ENCODE results near the gene ZFAND3.

The ZFAND3 gene

DNA sequence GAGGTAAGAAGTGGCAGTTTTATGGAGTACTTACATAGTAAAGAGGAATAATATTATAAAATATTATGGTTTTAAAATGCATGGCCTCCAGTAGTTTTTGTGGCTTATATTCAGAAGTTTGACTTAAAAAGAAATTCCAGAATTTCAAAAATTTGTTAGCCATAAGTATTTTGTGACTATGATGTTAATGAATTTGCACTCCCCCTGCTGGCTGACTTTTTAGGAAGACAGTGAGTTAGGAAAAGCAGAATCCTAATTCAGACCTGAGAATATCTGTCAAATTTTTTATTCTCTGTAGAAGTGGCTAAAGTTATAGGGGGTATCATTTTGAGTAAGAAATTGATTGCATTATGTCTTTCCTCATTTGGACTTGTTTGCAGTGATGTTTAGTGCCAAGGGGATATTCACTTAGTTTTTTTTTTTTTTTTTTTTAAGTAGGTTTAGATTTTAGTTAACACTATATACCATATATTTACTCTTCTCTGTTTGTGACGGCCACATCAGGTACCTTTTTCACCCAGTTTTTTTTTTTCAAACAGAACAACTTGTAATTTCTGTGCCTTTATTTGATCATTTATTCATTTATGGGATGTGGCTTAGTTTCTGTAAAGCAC is 40.8 kb downstream of the ZFAND3 start:
- TF ChIP-seq, protein P1, sequence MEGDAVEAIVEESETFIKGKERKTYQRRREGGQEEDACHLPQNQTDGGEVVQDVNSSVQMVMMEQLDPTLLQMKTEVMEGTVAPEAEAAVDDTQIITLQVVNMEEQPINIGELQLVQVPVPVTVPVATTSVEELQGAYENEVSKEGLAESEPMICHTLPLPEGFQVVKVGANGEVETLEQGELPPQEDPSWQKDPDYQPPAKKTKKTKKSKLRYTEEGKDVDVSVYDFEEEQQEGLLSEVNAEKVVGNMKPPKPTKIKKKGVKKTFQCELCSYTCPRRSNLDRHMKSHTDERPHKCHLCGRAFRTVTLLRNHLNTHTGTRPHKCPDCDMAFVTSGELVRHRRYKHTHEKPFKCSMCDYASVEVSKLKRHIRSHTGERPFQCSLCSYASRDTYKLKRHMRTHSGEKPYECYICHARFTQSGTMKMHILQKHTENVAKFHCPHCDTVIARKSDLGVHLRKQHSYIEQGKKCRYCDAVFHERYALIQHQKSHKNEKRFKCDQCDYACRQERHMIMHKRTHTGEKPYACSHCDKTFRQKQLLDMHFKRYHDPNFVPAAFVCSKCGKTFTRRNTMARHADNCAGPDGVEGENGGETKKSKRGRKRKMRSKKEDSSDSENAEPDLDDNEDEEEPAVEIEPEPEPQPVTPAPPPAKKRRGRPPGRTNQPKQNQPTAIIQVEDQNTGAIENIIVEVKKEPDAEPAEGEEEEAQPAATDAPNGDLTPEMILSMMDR (IDR thresholded peaks at IDR 0.05; ENCODE audit: borderline replicate concordance, control extremely low read depth, extremely low read depth, insufficient read depth, missing control alignments) = peak; percentile 52
- in situ Hi-C loops (cut with MboI; ENCODE audit: low sequenced_read_pairs, unreplicated experiment) = no loop called here
- no peak for DNase-seq (ENCODE audit: low spot score)

DNA sequence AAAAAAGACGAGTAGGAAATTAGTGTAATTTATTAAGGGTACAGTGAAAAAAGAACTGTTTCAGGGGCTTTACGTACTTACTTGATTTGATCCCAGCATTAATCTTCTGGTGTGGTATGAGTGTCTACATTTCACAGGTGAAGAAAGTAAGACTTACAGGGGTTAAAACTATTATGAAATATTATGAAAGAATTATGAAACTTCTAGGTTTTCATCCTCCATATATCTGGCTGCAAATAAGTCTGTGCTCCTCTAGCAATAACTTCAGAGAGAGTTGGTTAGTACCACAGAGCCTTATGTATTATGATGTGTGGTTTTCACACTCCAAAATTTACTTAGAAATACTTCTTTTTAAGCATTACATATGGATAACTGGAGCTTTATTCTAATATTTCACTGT is 41.9 kb downstream of the ZFAND3 start:
- DNase-seq (ENCODE audit: low spot score) = no peak
- in situ Hi-C loops (cut with MboI; ENCODE audit: low sequenced_read_pairs, unreplicated experiment) = no loop called here
- TF ChIP-seq, protein P1 (IDR thresholded peaks at IDR 0.05; ENCODE audit: borderline replicate concordance, control extremely low read depth, extremely low read depth, insufficient read depth, missing control alignments) = no peak

DNA sequence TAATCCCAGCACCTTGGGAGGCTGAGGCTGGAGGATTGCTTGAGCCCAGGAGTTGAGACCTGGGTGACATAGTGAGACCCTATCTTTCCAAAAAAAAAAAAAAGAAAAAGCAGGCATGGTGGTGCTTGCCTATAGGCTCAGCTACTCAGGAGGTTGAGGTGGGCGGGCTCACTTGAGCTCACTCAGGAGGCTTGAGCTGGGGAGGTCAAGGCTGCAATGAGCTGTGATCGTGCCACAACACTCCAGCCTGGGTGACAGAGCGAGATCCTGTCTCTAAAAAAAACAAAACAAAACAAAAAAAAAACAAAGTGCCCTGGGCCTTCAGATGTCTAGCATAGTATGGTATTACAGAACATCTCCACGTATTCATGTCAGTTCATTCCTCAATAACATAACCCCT is 42.9 kb downstream of the ZFAND3 start:
- in situ Hi-C loops (cut with MboI; ENCODE audit: low sequenced_read_pairs, unreplicated experiment) = no loop called here
- TF ChIP-seq, protein P1 (IDR thresholded peaks at IDR 0.05; ENCODE audit: borderline replicate concordance, control extremely low read depth, extremely low read depth, insufficient read depth, missing control alignments) = no peak
- no peak for DNase-seq (ENCODE audit: low spot score)

- in situ Hi-C loops (cut with MboI; ENCODE audit: low sequenced_read_pairs, unreplicated experiment) = no loop called here
- TF ChIP-seq, protein P1 (IDR thresholded peaks at IDR 0.05; ENCODE audit: borderline replicate concordance, control extremely low read depth, extremely low read depth, insufficient read depth, missing control alignments) = no peak
- DNase-seq (ENCODE audit: low spot score) = no peak
Measured at GRCh38 chr6:37862992-37863391, 43.5 kb downstream of the ZFAND3 start.

DNA sequence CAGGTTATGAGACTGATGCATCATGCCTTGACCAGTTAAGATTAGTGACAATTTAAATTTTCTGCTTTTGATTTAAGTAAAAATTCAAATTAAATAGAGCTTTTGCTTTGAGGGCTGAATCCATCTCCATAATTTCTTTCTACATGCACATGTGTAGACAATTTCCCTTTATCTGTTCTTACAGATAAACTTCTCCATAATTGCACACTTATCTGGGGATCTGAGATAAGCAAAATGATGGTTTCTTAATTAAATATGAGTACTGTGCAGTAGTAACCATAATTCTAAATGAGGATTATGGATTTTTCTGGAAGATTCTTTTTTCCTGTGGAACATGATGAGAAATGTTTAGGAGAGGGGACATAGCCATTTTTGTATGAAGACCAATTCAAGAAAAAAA is 44.7 kb downstream of the ZFAND3 start:
- DNase-seq (ENCODE audit: low spot score) = no peak
- in situ Hi-C loops (cut with MboI; ENCODE audit: low sequenced_read_pairs, unreplicated experiment) = no loop called here

DNA sequence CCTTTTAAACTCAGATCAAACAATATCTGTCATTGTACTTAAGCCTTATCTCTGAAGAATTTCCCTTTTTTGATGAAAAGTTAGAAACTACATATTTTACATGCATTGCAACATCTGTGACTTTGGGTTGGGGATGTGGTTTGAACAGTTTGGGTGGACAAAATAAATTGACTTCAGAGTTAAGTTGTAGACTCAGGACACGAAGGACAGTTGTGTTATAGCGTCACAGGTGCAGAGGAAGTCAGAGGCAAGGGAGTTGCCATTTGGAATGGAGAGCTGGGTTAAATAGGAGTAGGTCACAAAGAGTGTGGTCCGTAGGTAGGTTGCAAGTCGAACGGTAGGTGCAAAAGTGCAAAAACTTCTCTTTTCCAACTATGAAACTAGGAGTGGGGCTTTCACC is 46.0 kb downstream of the ZFAND3 start:
- TF ChIP-seq, protein P1 (IDR thresholded peaks at IDR 0.05; ENCODE audit: borderline replicate concordance, control extremely low read depth, extremely low read depth, insufficient read depth, missing control alignments) = no peak
- no peak for DNase-seq (ENCODE audit: low spot score)

More for the DNA sequence above, 44.7 kb downstream of the ZFAND3 start:
- TF ChIP-seq, protein P1 (IDR thresholded peaks at IDR 0.05; ENCODE audit: borderline replicate concordance, control extremely low read depth, extremely low read depth, insufficient read depth, missing control alignments) = no peak

More for the DNA sequence above, 46.0 kb downstream of the ZFAND3 start:
- in situ Hi-C loops (cut with MboI; ENCODE audit: low sequenced_read_pairs, unreplicated experiment) = no loop called here

Data from GM13976 (cell line).